NCI-H1436 (cell line): ENCODE data around the gene TMEM267.
"Not testable (repeated sequence)": the region's sequence is repeated elsewhere in the genome, so short reads cannot be mapped to it uniquely, and the experiment has no call there.

ENCODE experiments used
- DNase-seq: peaks from one replicate; lab custom pipeline; 2025; lab: John Stamatoyannopoulos, UW

TMEM267 gene

DNA sequence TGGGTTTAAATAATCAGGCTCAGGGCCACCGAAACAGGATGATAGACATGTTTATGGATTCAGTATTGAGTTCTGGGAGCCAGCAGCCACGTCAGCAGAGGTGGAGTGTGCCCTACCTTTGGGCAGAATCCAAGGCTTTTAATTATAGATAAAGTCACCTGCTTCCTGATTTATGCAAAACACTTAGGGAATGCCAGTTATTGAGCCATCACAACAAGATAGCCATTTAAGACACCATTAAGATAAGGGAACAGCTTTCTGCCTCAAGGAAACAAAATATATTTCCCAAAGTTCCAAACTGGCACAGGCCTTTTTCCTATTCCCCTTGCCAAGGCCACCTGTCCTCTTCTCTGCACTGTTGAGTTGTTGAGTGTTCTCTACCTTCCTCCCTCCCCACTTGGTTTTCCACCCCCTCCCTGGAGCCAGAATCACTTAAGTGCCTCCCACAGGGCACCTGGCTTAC, 73.8 kb downstream of the TMEM267 start:
- no peak for DNase-seq

DNA sequence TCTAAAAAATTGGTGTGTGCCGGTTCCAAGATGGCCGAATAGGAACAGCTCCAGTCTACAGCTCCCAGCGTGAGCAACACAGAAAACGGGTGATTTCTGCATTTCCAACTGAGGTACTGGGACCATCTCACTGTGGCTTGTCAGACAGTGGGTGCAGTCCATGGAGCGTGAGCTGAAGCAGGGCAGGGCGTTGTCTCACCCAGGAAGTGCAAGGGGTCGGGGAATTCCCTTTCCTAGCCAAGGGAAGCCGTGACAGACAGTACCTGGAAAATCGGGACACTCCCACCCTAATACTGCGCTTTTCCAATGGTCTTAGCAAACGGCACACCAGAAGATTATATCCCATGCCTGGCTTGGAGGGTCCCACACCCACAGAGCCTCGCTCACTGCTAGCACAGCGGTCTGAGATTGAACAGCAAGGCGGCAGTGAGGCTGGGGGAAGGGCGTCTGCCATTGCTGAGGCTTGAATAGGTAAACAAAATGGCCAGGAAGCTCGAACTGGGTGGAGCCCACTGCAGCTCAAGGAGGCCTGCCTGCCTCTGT, 81.1 kb downstream of the TMEM267 start:
- DNase-seq = not testable (repeated sequence)

GRCh38 chr5:43401827-43402226, 81.8 kb downstream of the TMEM267 start:
- DNase-seq = no peak

GRCh38 chr5:43400082-43400481, 83.6 kb downstream of the TMEM267 start:
- no peak for DNase-seq

GRCh38 chr5:43396762-43397304, 86.8 kb downstream of the TMEM267 start:
- DNase-seq = no peak
